ACC112 (cell line): Measurements from ENCODE around the gene PDE8A.
"Not testable (repeated sequence)": the region's sequence is repeated elsewhere in the genome, so short reads cannot be mapped to it uniquely, and the experiment has no call there.

Experiments
- H2AFZ ChIP-seq: fragments of 200-600 bp; sonication (generic); one replicate; pipeline ENCODE4 v1.6.0; 2017; ENCODE audit warnings: antibody characterized with exemption, low read length; ENCODE audit not compliant: unreplicated experiment
- H3K27ac ChIP-seq: fragments of 200-600 bp; sonication (generic); 2 replicates; pipeline ENCODE4 v1.5.1; 2014; ENCODE audit warnings: low read depth, mild to moderate bottlenecking, antibody characterized with exemption, low read length, moderate library complexity
- H3K27me3 ChIP-seq: fragments of 200-600 bp; sonication (generic); 2 replicates; pipeline ENCODE4 v1.6.1; 2014; ENCODE audit warnings: mild to moderate bottlenecking, antibody characterized with exemption, low read length, moderate library complexity, mixed read lengths; ENCODE audit not compliant: insufficient read depth
- H3K36me3 ChIP-seq: fragments of 200-600 bp; sonication (generic); 2 replicates; pipeline ENCODE4 v1.6.1; 2016; ENCODE audit warnings: mild to moderate bottlenecking, antibody characterized with exemption, low read length, moderate library complexity, mixed read lengths; ENCODE audit not compliant: insufficient read depth
- H3K4me1 ChIP-seq: fragments of 200-600 bp; sonication (generic); one replicate; pipeline ENCODE4 v1.6.1; 2016; ENCODE audit warnings: low read length, mixed read lengths; ENCODE audit not compliant: insufficient read depth, unreplicated experiment, control insufficient read depth
- H3K4me3 ChIP-seq: fragments of 200-600 bp; sonication (generic); 2 replicates; pipeline ENCODE4 v1.5.1; 2014; ENCODE audit warnings: mild to moderate bottlenecking, low read depth, low read length
- H3K79me2 ChIP-seq: fragments of 200-600 bp; sonication (generic); one replicate; pipeline ENCODE4 v1.6.0; 2016; ENCODE audit warnings: low read length; ENCODE audit not compliant: control insufficient read depth, unreplicated experiment, insufficient read depth

PDE8A gene

DNA sequence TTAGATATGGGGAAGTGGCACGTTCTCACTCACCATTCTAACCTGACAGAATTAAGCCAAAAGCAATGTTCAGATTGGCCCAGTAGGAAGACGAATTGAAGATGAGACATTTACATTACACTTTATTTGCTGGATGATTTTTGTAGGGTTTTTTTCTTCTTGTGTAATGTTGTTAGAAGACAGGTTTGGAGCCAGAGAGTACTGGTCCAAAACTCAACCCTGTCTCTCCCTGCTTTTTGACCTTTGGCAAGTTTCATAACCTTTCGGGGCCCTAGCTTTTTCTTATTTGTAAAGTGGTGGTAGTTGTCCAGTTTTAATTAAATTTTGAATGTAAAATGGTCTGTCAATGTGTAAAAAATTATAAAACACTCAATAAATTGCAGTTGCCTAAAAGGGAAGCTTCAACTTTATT is 29.5 kb downstream of the PDE8A start:
- no peaks in the 10 kb centered on the region for H3K27me3 ChIP-seq
- H3K27ac ChIP-seq = peak overlapping the region; percentile 73
- peaks cover 22% of the 10 kb centered on the region for H3K4me1 ChIP-seq
- peaks cover 61% of the 10 kb centered on the region for H3K79me2 ChIP-seq
- H3K36me3 ChIP-seq = no peaks in the 10 kb centered on the region
- peak overlapping the region; percentile 31; the same call in 1 of the 2 replicates for H3K4me3 ChIP-seq
- peak overlapping the region; percentile 30 for H2AFZ ChIP-seq

DNA sequence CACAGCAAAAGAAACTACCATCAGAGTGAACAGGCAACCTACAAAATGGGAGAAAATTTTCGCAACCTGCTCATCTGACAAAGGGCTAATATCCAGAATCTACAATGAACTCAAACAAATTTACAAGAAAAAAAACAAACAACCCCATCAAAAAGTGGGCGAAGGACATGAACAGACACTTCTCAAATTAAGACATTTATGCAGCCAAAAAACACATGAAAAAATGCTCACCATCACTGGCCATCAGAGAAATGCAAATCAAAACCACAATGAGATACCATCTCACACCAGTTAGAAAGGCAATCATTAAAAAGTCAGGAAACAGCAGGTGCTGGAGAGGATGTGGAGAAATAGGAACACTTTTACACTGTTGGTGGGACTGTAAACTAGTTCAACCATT is 30.1 kb downstream of the PDE8A start:
- Histone ChIP-seq H3K4me1 (peaks cover 22% of the 10 kb centered on the region), H3K79me2 (peaks cover 62% of the 10 kb centered on the region)

DNA sequence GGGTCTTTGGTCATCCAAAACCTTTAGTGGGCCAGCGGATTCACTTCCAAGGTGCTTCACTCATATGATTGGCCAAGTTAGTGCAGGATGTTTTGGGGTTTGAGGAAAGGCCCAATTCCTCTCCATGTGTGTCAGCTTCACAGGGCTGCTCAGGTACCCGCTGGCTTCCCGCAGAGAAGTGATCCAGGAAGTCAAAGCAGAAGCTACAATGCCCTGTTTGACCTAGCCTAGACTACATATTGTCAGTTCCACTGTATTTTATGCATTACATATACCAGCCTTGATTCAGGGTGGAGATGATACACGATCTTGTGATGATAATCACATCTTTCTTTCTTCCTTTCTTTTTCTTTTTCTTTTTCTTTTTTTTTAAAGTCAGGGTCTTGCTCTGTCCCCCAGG is 32.1 kb downstream of the PDE8A start:
- Histone ChIP-seq H3K79me2 (peaks cover 51% of the 10 kb centered on the region), H3K4me1 (peaks cover 22% of the 10 kb centered on the region), H3K27me3 (no peaks in the 10 kb centered on the region), H3K27ac (no peak overlapping the region), H3K4me3 (no peak overlapping the region), H2AFZ (no peak overlapping the region), H3K36me3 (no peaks in the 10 kb centered on the region)

More for the DNA sequence above, 30.1 kb downstream of the PDE8A start:
- not testable (repeated sequence) for H3K4me3 ChIP-seq, H3K27ac ChIP-seq, H3K27me3 ChIP-seq, H3K36me3 ChIP-seq, H2AFZ ChIP-seq

DNA sequence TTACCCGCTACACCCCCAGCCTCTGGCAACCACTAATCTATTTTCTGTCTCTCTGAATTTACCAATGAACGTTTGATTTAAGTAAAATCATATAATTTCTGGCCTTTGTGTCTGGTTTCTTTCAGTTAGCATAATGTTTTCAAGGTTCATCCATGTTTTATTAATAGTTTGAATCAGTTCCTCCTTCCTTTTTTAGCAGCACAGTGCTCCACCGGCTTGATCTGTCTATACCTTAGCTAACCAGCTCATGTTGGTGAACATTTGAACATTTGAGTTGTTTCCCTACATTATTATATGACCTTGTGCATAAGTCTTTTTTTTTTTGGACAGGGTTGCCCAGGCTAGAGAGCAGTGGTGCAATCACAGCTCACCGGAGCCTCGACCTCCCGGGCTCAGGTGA is 33.3 kb downstream of the PDE8A start:
- no peak overlapping the region for H3K4me3 ChIP-seq
- no peak overlapping the region for H2AFZ ChIP-seq
- H3K79me2 ChIP-seq = peaks cover 46% of the 10 kb centered on the region
- H3K27ac ChIP-seq = no peak overlapping the region
- H3K4me1 ChIP-seq = peaks cover 14% of the 10 kb centered on the region
- no peaks in the 10 kb centered on the region for H3K36me3 ChIP-seq
- H3K27me3 ChIP-seq = no peaks in the 10 kb centered on the region

DNA sequence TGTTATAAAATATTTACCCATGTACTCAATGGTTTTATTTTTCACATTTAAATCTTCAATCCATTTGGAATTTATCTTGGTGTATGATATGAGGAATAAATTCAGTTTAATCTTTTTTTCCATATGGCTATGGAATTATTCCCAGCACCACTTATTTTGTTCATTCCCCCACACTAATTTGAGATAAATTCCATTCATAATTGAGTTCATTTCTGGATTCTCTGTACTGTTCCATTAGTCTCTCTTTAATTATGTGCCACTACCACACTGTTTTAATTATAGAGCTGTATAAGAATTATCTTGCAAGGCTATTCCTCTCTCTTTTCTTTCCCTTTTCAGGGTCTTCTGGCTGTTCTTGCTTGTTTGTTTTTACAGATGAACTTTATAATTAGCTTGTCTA is 34.6 kb downstream of the PDE8A start:
- Histone ChIP-seq H3K27ac (no peak overlapping the region), H3K27me3 (no peaks in the 10 kb centered on the region), H3K36me3 (no peaks in the 10 kb centered on the region), H2AFZ (no peak overlapping the region), H3K4me3 (no peak overlapping the region), H3K4me1 (peaks cover under 1% of the 10 kb centered on the region), H3K79me2 (peaks cover 43% of the 10 kb centered on the region)

DNA sequence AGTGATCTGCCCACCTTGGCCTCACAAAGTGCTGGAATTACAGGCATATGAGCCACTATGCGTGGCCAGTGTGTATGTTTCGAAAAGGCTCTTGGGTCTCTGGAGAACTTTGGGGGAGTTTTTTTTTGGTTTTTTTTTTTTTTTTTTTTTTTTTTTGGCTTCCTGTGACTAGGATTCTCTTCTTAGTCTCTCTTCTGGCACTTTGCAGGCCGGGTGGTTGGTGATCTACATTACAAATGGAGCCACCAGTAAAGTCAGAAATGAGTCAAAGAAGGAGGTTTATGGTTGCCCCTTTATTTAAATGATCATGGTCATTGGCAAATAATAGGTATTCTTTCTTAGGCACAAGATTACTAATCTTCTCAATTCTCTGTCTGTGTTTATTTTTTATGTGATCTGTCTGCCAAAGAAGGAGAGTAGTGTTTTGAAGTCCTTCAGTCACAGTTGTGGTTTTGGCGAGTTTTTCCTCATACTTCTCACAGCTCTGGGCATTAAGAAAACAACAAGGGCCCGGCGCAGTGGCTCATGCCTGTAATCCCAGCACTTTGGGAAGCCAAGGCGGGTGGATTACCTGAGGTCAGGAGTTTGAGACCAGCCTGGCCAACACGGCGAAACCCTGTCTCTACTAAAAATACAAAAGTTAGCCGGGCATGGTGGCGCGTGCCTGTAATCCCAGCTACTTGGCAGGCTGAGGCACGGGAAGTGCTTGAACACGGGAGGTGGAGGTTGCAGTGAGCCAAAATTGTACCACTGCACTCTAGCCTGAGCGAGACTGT is 38.3 kb downstream of the PDE8A start:
- Histone ChIP-seq H3K79me2 (peaks cover 55% of the 10 kb centered on the region), H3K27ac (no peak overlapping the region), H3K4me1 (peaks cover 3% of the 10 kb centered on the region), H3K4me3 (no peak overlapping the region), H2AFZ (no peak overlapping the region), H3K27me3 (no peaks in the 10 kb centered on the region), H3K36me3 (no peaks in the 10 kb centered on the region)

DNA sequence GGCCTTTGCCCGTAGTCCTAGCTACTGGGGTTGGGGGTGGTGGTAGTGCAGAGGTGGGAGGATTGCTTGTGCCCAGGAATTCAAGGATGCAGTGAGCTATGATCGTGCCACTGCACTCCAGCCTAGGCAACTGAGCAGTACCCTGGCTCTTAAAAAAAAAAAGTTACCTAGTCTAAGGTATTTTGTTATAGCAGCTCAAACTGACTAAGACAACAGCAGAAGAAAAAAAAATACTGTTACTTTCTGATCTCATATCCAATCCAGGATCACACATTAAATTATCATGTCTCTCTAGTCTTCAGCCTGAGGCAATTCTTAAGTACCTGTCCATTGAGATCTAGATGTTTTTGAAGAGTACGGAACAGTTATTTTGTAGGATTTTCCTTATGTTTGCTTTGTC is 39.8 kb downstream of the PDE8A start:
- Histone ChIP-seq H3K27ac (no peak overlapping the region), H3K79me2 (peaks cover 56% of the 10 kb centered on the region), H3K4me3 (no peak overlapping the region), H3K27me3 (no peaks in the 10 kb centered on the region), H3K4me1 (peaks cover 12% of the 10 kb centered on the region), H3K36me3 (no peaks in the 10 kb centered on the region), H2AFZ (no peak overlapping the region)

DNA sequence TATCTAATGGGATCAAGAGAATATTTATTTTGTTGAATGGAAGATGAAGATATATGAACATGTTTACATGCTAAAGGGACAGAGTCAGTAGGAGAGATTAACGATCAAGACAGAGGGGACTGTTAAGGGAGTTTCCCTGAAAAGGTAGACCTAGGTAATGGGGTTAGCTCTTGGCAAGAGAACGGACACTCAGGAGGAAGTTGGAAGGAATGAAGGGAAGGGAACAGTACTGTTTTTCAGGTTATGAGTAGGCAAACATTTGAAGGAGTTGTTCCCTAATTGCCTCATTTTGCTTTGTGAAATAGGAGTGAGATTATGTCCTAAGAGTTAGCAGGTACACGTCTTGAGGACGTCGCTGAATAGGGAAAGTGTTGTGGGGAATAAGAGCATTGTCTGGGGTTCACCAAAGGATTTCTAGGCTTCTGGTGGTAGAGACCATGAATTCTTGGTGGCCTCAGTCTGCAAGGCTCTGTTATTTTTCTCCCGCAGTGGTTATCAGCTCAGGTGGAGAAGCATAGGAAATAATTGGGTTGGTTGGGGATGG is 41.3 kb downstream of the PDE8A start:
- no peak overlapping the region for H3K27ac ChIP-seq
- H3K36me3 ChIP-seq = no peaks in the 10 kb centered on the region
- H3K79me2 ChIP-seq = peaks cover 53% of the 10 kb centered on the region
- no peak overlapping the region for H2AFZ ChIP-seq
- peaks cover 23% of the 10 kb centered on the region for H3K4me1 ChIP-seq
- no peak overlapping the region for H3K4me3 ChIP-seq
- H3K27me3 ChIP-seq = no peaks in the 10 kb centered on the region

DNA sequence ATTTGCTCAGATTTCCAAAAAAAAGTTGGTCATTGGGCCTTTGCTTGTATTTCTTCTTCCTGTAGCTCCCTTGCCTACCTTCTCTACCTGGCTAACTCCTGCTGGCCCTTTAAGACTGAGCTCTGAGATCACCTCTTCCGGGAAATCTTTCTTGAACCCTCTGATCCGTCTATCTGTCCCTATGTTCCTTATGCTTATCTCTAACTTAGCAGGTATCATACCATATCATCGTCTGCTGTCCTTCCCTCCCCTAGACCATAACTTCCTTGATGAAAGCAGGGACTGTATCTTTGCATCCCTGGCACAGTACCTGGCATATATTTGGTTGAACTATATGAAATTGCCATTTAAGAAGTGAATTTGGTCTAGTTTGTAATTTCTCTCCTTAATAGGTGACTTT is 42.3 kb downstream of the PDE8A start:
- H2AFZ ChIP-seq = no peak overlapping the region
- H3K27ac ChIP-seq = no peak overlapping the region
- no peaks in the 10 kb centered on the region for H3K27me3 ChIP-seq
- no peak overlapping the region for H3K4me3 ChIP-seq
- H3K4me1 ChIP-seq = peaks cover 23% of the 10 kb centered on the region
- H3K79me2 ChIP-seq = peaks cover 47% of the 10 kb centered on the region
- no peaks in the 10 kb centered on the region for H3K36me3 ChIP-seq

DNA sequence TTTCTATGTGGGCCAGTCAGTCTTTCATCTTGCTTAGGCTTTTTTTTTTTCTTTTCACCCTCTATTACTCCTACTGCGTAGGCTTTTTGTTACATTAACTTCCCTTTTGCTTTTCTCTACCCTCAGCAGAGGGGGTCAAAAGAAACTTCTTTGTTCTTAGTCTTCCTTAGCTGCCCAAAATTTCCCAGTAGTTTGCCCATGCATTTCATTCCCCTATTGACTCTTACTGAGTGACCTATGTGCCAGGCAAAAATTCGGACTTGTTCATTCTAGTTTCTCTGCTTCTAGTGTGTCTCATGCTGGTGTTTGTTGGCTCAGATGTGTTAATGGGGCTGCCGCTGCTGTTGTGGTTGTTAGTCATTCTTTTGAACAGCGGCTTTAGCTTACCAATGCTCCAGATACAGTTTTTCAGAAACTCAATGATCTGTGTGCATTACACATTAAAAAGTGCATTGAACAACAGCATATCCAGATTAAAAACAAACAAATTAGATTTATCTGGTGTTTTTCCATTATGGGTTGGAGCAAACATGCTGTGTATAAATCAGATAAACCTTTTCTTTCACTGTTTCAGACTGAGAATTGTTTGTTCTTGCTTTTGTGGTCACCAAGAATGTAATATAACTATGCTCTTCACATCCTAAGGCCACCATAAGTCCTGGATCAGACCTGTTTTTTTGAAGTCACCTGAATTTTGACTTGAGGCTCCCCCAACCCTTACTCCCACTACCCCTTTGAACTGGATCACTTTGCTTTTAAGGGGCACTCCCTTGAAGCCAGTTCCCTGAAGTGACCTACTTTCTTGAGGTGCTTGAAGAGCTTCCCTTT is 43.1 kb downstream of the PDE8A start:
- no peak overlapping the region for H3K27ac ChIP-seq
- no peaks in the 10 kb centered on the region for H3K36me3 ChIP-seq
- no peak overlapping the region for H2AFZ ChIP-seq
- no peaks in the 10 kb centered on the region for H3K27me3 ChIP-seq
- H3K4me3 ChIP-seq = no peak overlapping the region
- H3K79me2 ChIP-seq = peaks cover 46% of the 10 kb centered on the region
- peaks cover 24% of the 10 kb centered on the region for H3K4me1 ChIP-seq
